Stimulated activated CD4-positive, alpha-beta T cell treated with anti-CD3 and anti-CD28 coated beads, TNF-alpha, amount 100 ng/mL, for 24 hours (primary cell): Measurements from ENCODE around the gene CD209.
"Not testable (repeated sequence)": the region's sequence is repeated elsewhere in the genome, so short reads cannot be mapped to it uniquely, and the experiment has no call there.

ENCODE experiments used
- DNase-seq, 3 experiments: peaks; one replicate each; pipeline ENCODE4 v3.0.0-alpha.2; 2020; ENCODE audit warnings: low read depth in 3 of 3

Gene CD209

DNA sequence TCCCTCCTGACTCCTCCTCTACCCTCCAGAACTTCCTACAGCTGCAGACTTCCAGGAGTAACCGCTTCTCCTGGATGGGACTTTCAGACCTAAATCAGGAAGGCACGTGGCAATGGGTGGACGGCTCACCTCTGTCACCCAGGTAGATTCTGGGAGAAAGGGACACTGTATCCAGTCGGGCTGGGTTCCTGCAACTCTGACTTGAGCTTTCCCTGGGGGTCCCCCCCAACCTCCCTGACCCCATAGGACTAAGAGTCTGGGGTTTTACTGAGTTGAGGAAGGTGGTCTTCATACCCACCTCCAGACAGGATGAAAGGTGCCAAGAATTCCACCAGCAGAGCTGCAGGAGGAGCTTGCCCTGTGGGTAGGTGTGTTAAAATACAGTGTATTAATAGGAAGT lies 20.2 kb upstream of the CD209 start:
- DNase-seq: no peak

DNA sequence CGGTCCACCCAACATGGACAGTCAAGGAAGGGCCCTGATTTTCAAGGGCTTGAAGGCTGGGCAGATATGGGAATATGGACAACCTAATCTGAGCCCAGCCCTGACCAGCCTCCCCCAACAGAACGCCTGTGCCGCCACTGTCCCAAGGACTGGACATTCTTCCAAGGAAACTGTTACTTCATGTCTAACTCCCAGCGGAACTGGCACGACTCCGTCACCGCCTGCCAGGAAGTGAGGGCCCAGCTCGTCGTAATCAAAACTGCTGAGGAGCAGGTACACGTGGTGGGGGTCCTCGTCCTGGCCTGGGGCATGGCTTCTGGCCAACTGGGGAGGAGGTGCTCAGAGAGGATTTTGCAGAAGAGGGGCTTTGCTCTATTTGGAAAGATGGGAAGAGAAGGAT lies 19.2 kb upstream of the CD209 start:
- no peak for DNase-seq

DNA sequence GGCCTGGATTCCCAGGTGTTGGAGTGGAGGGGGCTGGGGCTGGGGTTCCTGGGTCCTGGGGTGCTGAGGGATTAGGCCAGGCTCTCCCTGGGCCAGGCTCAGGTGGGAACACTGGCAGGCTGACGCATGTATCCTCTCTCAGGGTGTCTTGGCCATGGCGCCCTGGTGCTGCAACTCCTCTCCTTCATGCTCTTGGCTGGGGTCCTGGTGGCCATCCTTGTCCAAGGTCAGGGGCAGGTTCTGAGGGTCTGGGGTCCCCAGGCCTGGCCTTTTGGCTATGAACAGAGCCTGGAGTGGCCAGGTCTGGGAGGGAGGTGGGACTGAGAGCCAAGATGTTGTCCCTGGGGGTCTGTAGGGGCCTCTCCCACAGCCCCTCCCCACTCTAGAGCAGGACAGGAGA lies 17.7 kb upstream of the CD209 start:
- DNase-seq: not testable (repeated sequence)

DNA sequence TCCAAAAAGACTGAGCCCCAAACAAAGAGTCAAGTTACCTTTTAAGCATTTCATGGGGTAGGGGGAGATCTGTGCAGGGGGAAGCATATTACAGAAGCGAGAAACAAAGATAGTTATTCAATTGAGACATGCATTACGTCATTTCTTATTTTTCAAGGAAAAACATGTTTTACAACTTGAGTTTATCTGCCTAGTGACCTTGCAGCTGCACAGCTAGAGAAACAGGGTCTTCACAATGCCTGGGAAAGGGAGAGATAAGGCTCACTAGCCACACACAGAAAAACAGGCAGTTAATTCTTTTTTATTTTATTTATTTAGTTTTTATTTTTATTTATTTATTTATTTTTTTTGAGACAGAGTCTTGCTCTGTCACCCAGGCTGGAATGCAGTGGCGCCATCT lies 16.8 kb upstream of the CD209 start:
- DNase-seq: not testable (repeated sequence)

DNA sequence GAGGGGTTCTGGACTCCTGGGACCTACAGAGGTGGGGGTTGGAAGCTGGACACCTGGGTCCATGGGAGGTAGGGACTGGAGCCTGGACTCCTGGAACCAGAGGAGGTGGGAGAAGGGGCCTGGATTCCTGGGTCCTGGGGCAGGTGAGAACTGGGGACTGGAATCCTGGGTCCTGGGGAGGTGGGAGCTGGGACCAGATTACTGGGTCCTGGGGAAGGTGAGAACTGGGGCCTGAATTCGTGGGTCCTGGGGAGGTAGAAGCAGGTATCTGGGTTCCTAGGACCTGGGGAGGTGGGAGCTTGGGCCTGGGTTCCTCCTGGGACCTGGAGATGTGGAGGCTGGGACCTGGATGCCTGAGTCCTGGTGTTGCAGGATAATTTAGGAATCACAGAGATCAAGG lies 16.4 kb upstream of the CD209 start:
- DNase-seq: no peak

DNA sequence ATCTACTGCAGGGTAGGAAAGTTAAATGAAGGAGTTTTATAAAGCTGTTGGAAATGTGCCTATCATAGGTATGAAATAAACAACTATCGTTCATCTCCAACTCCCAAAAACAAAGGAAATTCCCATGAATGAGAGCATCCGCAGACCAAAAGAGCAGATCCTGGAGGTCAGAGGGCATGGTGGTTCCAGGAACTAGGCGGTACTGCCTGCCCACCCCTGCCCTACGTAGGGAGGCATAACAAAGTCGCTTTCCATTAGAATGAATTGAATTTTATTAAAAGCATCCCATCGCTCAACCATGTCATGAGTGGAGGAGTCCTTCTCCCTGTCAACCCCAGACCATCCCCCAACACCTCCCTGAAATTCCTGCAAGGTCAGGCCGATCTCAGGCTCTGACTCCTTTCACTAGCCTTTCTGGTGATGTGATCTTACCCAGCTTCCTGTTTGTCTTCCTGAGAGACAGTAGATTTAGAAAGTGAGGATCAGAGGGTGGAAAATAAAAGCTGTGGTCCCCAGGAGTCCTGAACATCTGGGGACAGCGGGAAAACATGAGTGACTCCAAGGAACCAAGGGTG lies 15.5 kb upstream of the CD209 start, which contains the start of gene CLEC4M:
TSS of gene CLEC4M (plus strand) at position 525 of the 575 bp plus-strand sequence. CDS start at position 549, 24 bp downstream.
- no peak for DNase-seq

DNA sequence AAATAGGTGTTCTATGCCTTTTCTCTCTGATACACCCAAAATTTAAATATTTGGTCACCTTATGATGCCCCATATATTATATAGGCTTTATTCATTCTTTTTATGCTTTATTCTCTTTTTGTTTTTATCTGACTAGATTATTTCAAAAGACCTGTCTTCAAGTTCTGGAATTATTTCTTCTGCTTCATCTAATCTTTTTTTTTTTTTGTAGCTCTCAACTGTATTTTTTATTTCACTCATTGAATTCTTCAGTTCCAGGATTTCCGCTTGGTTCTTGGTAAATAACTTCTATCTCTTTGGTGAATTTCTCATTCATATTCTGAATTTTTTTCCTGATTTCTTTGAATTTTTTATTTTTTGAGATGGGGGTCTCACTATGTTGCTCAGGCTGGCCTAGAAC lies 11.8 kb upstream of the CD209 start:
- no peak for DNase-seq

DNA sequence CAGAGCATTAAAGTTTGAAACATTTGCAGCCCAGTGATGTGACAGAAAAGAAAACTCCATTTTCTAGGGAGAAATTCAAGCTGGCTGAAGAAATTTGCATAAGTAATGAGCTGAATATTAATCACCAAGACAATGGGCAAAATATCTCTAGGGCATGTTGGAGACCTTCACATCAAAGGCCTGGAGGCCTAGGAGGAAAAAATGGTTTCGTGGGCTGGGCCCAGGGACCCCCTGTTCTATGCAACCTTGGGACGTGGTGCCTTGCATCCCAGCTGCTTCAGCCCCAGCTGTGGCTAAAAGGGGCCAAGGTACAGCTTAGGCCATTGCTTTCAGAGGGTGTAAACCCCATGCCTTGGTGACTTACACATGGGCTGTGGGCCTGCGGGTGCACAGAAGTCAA lies 10.0 kb upstream of the CD209 start:
- no peak for DNase-seq

DNA sequence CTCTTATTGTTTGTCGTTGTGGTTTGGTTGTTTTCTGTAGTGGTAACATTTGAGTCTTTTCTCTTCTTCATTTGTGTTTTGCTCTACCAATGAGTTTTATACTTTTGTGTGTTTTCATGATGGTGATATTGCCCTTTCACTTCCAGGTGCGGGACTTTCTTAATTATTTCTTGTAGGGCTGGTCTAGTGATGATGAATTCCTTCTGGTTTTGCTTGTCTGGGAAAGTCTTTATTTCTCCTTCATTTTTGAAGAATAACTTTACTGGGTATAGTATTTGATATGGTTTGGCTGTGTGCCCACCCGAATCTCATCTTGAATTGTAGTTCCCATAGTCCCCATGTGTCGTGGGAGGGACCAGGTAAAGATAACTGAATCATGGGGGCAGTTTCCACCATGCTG lies 8.9 kb upstream of the CD209 start:
- no peak for DNase-seq

DNA sequence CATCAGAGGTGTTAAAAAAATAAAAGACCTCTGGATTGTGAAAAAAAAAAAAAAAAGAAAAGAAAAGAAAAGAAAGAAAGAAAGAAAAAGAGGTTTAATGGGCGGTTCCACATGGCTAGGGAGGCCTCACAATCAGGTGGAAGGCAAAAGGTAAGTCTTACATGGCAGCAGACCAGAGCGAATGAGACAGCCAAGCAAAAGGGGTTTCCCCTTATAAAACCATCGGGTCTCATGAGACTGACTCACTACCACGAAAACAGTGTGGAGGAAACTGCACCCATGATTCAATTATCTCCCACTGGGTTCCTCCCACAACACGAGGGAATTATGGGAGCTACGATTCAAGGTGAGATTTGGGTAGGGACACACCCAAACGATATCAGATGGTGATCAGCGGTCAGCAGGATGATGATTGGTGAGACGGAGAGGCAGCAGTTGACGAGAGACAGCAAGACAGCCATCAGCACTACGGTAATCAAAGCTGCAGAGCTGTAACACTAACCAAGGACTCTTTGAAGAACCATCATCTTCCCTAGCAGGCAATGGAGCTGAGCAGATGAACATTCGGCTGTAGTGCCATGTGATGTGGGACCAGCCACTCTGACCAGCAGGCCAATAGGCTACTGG lies 3.9 kb upstream of the CD209 start:
- peak; percentile 25 to 49 (median 28) for DNase-seq

DNA sequence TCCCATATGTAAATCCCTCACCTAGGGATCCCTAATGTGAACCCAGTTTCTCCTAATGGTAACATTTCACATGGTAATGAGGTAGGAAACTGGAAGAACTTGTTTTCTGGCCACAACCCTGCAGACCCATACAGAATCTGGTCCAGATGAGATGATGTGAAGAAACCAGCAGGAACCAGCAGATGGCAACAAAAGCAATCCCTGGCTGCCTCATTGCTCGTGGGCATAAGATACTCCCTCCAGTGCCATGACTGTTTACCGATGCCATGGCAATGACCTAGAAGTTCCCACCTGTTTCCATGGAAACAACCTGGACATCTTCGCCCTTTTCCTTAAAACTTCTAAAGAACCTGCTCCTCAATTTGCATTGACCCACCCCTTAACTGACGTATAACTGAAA lies 1.4 kb upstream of the CD209 start:
- no peak for DNase-seq

DNA sequence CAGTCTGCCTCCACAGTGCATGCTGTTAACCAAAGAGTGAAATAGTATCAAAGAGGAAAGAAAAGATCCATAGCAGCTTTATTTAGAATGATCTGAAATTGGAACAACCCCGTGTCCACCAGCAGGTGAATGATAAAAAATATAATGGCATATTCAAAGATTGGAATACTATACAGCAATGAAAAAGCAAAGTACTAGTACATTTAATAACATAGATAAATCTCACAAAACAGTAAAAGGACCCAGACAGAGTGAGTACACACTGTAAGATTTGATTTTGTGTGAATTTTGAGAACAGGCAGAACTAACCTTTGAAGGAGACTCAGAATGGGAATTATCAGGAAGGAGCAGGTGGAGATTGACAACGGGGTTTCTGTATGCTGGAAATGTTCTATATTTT lies 837 bp upstream of the CD209 start:
- DNase-seq: no peak

DNA sequence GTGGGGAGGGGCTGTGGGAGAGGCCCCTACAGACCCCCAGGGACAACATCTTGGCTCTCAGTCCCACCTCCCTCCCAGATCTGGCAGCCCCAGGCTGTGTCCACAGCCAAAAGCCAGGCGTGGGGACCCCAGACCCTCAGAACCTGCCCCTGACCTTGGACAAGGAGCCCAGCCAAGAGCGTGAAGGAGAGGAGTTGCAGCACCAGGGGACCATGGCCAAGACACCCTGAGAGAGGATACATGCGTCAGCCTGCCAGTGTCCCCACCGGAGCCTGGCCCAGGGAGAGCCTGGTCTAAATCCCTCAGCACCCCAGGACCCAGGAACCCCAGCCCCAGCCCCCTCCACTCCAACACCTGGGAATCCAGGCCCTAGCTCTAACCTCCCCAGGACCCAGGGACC lies 1.0 kb downstream of the CD209 start:
- not testable (repeated sequence) for DNase-seq

DNA sequence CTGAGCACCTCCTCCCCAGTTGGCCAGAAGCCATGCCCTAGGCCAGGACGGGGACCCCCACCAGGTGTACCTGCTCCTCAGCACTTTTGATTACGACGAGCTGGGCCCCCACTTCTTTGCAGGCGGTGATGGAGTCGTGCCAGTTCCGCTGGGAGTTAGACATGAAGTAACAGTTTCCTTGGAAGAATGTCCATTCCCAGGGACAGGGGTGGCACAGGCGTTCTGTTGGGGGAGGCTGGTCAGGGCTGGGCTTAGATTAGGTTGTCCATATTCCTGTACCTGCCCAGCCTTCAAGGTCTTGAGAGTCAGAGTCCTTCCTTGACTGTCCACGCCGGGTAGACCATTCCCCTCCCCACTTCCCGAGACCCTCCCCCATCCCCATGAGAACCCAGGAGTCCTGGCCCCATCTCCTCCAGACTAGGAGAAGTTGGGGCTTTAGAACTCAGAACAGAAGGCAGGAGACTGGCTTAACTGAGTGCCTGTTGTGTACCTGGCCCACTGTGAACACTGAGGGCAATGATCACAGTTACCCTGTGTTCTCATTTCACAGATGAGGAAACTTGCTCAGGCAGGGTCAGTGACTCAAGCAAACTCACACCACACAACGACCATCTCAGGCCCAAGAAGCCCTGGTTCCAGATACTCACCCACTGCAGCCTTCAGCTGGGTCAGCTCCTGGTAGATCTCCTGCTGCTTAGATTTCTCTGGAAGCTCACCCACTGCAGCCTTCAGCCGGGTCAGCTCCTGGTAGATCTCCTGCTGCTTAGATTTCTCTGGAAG lies 2.3 kb downstream of the CD209 start:
- DNase-seq: no peak

DNA sequence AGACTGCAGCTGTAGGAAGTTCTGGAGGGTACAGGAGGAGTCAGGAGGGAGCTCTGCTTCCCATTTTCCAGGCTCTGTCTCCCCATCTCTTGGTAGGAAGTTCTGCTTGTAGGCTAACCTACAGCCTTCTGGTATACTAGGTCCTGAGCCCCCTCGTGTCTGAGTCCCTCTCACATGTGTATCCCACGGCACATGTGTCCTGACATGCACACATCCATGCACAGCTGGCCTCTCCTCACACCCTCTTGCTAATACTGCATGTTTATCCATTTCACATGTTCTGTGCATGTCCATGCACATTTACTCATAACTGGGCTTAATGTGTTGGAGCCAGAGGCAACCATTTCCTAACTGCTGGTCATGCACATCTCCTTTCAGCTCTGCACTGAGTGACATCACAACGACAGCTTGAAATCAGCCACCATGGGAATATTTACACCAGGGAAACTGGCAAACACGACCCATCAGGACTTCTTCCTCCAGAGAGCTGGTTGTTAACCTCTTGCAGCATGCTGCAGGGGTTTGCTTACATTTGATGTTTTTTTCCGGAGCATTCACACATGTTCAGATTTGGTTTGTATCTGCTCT lies 3.0 kb downstream of the CD209 start:
- no peak for DNase-seq

DNA sequence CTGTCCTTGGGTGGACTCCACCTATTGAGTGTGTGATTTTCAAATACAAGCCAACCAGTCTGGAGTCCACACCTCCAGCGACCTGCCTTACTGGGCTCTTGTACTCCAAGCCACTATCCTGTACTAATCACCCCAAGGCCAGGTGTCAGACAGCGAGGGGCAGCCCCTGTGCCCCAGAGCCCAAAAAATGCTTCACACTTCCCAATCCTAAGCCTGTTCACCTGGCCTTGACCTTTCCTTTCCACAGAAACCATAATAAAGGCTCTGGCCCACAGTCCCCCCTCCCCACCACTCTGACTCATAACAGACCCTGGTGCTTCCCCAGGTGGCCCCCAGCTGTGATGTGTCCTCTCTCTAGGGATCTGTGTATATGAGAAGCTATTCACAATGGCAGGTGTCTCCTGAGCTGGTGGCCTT lies 3.9 kb downstream of the CD209 start:
- DNase-seq: no peak

DNA sequence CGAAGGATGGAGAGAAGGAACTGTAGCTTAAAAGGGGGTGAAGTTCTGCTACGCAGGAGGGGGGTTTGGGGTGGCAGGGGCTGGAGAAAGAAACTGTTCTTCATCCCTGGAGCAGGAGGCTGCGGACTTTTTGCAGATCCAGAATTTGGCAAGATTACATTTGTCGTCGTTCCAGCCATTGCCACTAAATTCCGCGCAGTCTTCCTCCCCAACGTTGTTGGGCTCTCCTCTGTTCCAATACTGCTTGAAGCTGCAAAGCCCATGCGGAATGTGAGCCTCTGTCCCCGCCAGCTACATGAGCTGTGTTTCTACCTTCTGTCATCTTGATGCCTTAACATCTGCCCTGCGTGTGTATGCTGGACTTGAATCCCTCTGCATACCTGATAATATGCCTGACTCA lies 4.3 kb downstream of the CD209 start:
- no peak for DNase-seq

DNA sequence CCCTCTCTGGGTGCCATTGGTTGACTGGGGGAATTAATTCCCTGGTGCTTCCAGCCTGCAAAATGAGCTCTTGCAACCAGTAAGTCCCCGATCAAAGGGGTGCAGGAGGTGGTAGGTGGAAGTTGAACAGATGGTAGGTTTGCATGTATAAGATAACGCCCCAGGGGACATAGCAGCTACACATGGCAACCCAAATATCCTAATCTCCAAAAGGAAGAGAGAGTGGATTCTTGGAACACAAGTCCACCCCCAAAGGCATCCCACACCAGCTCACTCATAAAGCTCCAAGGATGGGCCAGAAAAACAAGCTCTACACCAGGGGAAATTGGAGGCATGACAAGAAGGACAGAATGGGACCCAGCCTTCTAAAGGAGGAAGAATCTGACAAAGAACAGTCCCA lies 4.8 kb downstream of the CD209 start:
- no peak for DNase-seq

DNA sequence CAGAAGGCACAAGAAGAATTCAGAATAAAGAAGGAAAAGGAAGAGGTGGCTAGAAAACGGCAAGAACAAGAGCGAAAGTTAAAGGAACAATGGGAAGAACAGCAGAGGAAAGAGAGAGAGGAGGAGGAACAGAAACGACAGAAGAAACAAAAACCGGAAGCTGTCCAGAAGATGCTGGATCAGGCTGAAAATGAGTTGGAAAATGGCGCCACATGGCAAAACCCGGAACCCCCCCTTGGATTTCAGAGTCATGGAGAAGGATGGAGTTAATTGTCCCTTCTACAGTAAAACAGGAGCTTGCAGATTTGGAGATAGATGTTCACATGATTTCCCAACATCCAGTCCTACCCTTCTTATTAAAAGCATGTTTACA lies 6.7 kb downstream of the CD209 start:
- no peak for DNase-seq

DNA sequence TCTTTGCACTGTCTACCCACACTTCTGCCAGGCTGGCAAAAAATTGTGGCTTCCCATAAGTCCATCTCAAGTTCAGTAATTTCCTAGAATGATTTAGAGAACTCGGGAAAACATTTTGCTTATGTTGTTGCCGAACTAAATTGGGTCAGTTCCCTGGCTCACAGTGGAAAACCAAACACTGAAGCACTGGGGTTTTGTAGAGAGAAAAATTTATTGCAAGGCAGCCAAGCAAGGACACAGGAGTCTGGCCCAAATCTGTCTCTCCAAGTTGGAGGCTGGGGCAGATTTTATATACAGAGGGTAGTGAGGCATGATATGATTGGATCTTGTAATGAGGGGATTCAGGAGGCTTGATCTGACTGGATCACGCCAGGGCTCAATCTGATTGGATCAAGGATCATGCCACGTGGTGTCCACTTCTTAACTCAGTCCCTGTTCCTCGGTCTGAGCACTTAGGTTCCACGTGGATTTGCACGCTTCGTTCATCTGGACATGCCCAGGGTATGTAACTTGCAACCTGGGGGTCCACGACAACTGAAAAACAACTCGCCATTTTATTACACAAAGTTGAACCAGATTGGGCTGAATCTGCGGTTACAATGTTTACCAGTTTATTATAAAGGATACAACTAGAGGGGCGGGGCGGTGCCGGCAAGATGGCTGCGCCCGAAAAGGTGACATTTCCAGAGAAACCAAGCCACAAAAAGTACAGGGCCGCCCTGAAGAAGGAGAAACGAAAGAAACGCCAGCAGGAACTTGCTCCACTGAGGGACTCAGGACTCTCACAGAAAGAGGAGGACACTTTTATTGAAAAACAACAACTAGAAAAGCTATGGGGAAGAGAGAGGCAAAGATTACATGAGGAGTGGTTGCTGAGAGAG lies 7.3 kb downstream of the CD209 start:
- DNase-seq: no peak

DNA sequence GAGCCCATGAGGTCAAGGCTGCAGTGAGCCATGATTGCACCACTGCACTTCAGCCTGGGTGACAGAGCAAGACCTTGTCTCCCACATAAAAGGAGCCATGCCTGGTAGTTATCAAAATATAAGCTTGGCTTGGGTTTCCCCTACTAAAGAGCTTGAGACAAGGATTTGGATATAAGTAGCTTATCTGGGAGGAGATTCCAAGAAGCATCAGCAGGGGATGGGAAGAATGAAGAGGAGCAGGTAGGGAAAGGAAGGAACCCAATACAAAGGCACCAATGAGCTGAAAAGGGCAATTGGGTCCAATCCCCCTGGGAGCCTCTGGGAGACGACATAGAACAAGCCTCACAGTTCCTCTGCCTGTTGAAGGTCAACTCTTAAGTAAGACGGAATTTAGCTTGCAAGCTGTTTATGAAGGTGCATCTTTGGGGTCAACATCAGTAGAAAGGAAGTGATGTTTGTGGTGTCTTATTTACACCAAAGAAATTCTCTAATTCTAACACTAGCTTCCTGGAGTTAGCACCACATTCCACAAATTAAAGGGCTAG lies 8.1 kb downstream of the CD209 start:
- no peak for DNase-seq

DNA sequence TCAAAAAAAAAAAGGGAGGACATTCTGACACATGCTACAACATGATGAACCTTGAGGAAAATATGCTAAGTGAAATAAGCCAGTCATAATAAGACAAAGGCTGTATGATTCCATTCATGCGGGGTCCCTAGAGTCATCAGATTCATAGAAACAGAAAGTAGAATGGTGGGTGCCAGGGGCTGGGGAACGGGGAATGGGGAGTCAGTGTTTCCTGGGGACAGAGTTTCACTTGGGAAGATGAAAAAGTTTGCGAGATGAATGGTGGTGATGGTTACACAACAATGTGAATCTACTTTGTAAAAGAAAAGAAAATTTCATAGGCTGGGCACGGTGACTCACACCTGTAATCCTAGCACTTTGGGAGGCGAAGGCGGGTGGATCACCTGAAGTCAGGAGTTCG lies 9.3 kb downstream of the CD209 start:
- peak; percentile 11 to 55 (median 31) for DNase-seq
